SK-N-SH treated with all-trans-retinoic acid at 6 μM for 48 hours (cell line): ENCODE measurements around the gene INSR.

Experiments
- BACH2 ChIP-seq: fragments of 250-450 bp; sonication (Bioruptor Pico); IDR thresholded peaks from 2 replicates; pipeline ENCODE4 v1.9.0; 2021; ENCODE audit warnings: mild to moderate bottlenecking, borderline replicate concordance
- CSRNP3 ChIP-seq: fragments of 250-450 bp; sonication (Bioruptor Pico); IDR thresholded peaks from 2 replicates; pipeline ENCODE4 v1.5.1; 2021; ENCODE audit warnings: mild to moderate bottlenecking, moderate library complexity
- ESRRG ChIP-seq: fragments of 250-450 bp; sonication (Bioruptor Pico); IDR thresholded peaks from 2 replicates; pipeline ENCODE4 v1.6.1; 2021; ENCODE audit warnings: mild to moderate bottlenecking
- PATZ1 ChIP-seq: fragments of 250-450 bp; sonication (Bioruptor Pico); IDR thresholded peaks from 2 replicates; pipeline ENCODE4 v1.8.0; 2020; ENCODE audit warnings: mild to moderate bottlenecking, moderate library complexity, borderline replicate concordance
- PPARA ChIP-seq: fragments of 250-450 bp; sonication (Bioruptor Pico); IDR thresholded peaks from 2 replicates; pipeline ENCODE4 v1.5.0; 2020; ENCODE audit warnings: mild to moderate bottlenecking, borderline replicate concordance
- RARB ChIP-seq: fragments of 250-450 bp; sonication (Bioruptor Pico); IDR thresholded peaks from 2 replicates; pipeline ENCODE4 v1.8.0; 2021; ENCODE audit warnings: mild to moderate bottlenecking, moderate library complexity
- TSHZ2 ChIP-seq: fragments of 250-450 bp; sonication (Bioruptor Pico); IDR thresholded peaks from 2 replicates; pipeline ENCODE4 v1.5.0; 2020; ENCODE audit warnings: mild to moderate bottlenecking, moderate library complexity
- ZFP3 ChIP-seq: fragments of 250-450 bp; sonication (Bioruptor Pico); IDR thresholded peaks from 2 replicates; pipeline ENCODE4 v1.5.0; 2020; ENCODE audit warnings: mild to moderate bottlenecking, moderate library complexity

GRCh38 chr19:7250951-7251350 is 43.3 kb downstream of the INSR start:
- TF ChIP-seq TSHZ2 (CRISPR knock-in tag) (no peak), RARB (no peak), ZFP3 (CRISPR knock-in tag) (no peak), PATZ1 (CRISPR knock-in tag) (no peak), PPARA (CRISPR knock-in tag) (no peak), CSRNP3 (CRISPR knock-in tag) (no peak), ESRRG (CRISPR knock-in tag) (no peak), BACH2 (no peak)
